GM23338 (cell line): ENCODE measurements around the gene ZNF837.

Experiments
- CREB1 ChIP-seq: fragments of 250-450 bp; sonication (Bioruptor Pico); IDR thresholded peaks from 2 replicates; pipeline ENCODE4 v1.5.0; 2020; ENCODE audit warnings: low read depth, mild to moderate bottlenecking, moderate library complexity
- CTCF ChIP-seq, 2 experiments: fragments of 200-600 bp in 1 of 2; sonication (generic) in 1 of 2; conservative IDR thresholded peaks; 2 replicates each; pipeline versions ENCODE4 v1.5.1 to v1.6.1; 2016 to 2017; ENCODE audit warnings: antibody characterized with exemption in 2 of 2, low read depth in 2 of 2, mild to moderate bottlenecking in 2 of 2, moderate library complexity in 1 of 2
- EZH2 ChIP-seq: fragments of 200-600 bp; sonication (generic); IDR thresholded peaks from one replicate; pipeline ENCODE4 v1.8.0; 2017; ENCODE audit warnings: antibody characterized with exemption, mild to moderate bottlenecking, low read depth; ENCODE audit not compliant: unreplicated experiment
- EZH2phosphoT487 ChIP-seq: fragments of 200-600 bp; sonication (generic); IDR thresholded peaks from one replicate; pipeline ENCODE4 v1.8.1; 2018; ENCODE audit warnings: antibody characterized with exemption; ENCODE audit not compliant: unreplicated experiment
- POLR2AphosphoS5 ChIP-seq: IDR thresholded peaks from 2 replicates; pipeline ENCODE4 v1.6.1; 2016; ENCODE audit warnings: antibody characterized with exemption, low read depth

- no peak for TF ChIP-seq EZH2
- TF ChIP-seq CTCF (conservative IDR thresholded peaks at IDR 0.05; ENCODE audit: low read depth in 2 of 2) = no peak
- no peak for TF ChIP-seq POLR2AphosphoS5
- no peak for TF ChIP-seq EZH2phosphoT487
- no peak for TF ChIP-seq CREB1 (CRISPR knock-in tag)
These were observed 6.6 kb downstream of the ZNF837 start for GRCh38 chr19:58374200-58374599.
